Subcutaneous abdominal adipose tissue (tissue), 5 donors: ENCODE measurements around the gene FRAT1.

Experiments used
- H3K27ac ChIP-seq: one replicate; pipeline ENCODE4 v1.7.0; 2013; ENCODE audit warnings: low read depth, mild to moderate bottlenecking, inconsistent platforms, low read length, moderate library complexity
- H3K27me3 ChIP-seq, 5 donors: one replicate each; pipeline ENCODE4 v1.7.0; 2013; ENCODE audit warnings: low read length in 5 of 5, inconsistent platforms in 1 of 5; ENCODE audit not compliant: control insufficient read depth in 5 of 5, insufficient read depth in 4 of 5
- H3K36me3 ChIP-seq, 5 donors: one replicate each; pipeline ENCODE4 v1.7.0; 2013; ENCODE audit warnings: low read length in 5 of 5; ENCODE audit not compliant: control insufficient read depth in 5 of 5, insufficient read depth in 5 of 5
- H3K4me1 ChIP-seq, 5 donors: one replicate each; pipeline ENCODE4 v1.7.0; 2013; ENCODE audit warnings: low read length in 5 of 5, mild to moderate bottlenecking in 3 of 5, moderate library complexity in 1 of 5; ENCODE audit not compliant: control insufficient read depth in 5 of 5, insufficient read depth in 5 of 5
- H3K4me3 ChIP-seq, 5 donors: one replicate each; pipeline ENCODE4 v1.7.0; 2013; ENCODE audit warnings: low read length in 5 of 5, low read depth in 1 of 5
- H3K9ac ChIP-seq, 5 donors: one replicate each; pipeline ENCODE4 v1.7.0; 2013; ENCODE audit warnings: low read length in 5 of 5, mild to moderate bottlenecking in 4 of 5, moderate library complexity in 3 of 5
- H3K9me3 ChIP-seq, 5 donors: one replicate each; pipeline ENCODE4 v1.7.0; 2013; ENCODE audit warnings: low read length in 5 of 5; ENCODE audit not compliant: control insufficient read depth in 5 of 5
- donor health status: healthy.
- donor health status: healthy.
- donor health status: healthy.
- donor health status: healthy.
- donor health status: healthy.

FRAT1 gene

DNA sequence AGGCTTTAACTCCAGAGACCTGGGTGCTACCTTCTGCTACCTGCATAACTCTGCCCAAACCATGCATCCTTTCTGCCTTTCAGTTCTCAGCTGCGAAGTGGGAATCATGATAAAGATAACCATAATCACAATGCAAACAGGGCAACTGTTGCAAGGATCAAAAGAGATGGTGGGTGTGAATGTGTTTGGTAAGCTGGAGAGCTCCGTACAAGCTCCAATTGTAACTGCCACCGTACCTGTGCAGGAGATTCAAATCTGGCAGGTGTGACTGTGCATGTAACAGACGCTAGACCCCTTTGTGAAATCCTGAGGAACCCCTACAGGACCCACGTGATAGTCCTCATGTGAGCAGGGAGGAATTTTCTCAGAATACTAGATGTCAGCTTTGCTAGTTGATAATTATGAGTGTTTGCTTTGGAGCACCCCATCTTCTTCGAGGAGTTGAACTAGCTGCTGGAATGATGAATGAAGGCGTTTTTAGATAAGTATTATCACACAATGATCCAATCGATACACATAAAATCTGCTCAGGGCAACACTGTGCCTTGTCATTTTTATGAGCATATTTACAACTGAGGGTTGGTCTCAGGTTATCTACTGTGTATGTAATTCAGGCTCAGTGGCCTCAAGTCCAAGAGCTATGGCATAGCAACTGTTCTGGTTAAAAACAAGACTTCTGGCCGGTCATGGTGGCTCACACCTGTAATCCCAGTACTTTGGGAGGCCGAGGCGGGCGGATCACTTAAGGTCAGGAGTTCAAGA, 30.9 kb downstream of the FRAT1 start:
- no peak overlapping the region for H3K9ac ChIP-seq
- no peaks in the 10 kb centered on the region for H3K9me3 ChIP-seq
- no peak overlapping the region for H3K4me3 ChIP-seq
- H3K27ac ChIP-seq = no peak overlapping the region
- peaks cover 0 to 7% (median 0%) of the 10 kb centered on the region in 5 donors for H3K36me3 ChIP-seq
- H3K27me3 ChIP-seq = no peaks in the 10 kb centered on the region
- peaks cover 0 to 6% (median 3%) of the 10 kb centered on the region in 5 donors for H3K4me1 ChIP-seq

DNA sequence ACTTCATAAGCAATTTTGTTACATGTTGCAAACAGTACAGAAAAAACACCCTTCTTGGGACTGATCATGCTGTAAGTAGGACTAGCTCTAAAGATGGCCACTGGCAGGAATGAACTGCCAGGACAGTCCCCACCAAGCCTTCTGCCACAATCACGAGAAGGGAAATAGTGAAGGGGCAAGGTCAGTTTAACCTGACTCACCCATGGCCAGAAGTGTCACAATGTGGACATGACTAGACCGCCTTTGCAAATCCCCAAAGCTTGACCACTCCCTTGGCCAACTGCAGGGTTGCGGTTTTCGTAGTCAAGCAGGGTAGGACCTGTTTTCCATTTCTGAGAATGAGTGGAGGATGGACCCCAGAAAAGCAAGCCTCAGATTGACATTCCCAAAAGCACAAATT, 34.9 kb downstream of the FRAT1 start:
- H3K9me3 ChIP-seq = no peaks in the 10 kb centered on the region
- no peak overlapping the region for H3K9ac ChIP-seq
- peaks cover 0 to 31% (median 16%) of the 10 kb centered on the region in 5 donors for H3K36me3 ChIP-seq
- H3K4me3 ChIP-seq = no peak overlapping the region
- peaks cover 3 to 27% (median 14%) of the 10 kb centered on the region in 5 donors for H3K4me1 ChIP-seq
- H3K27ac ChIP-seq = no peak overlapping the region
- no peaks in the 10 kb centered on the region for H3K27me3 ChIP-seq

DNA sequence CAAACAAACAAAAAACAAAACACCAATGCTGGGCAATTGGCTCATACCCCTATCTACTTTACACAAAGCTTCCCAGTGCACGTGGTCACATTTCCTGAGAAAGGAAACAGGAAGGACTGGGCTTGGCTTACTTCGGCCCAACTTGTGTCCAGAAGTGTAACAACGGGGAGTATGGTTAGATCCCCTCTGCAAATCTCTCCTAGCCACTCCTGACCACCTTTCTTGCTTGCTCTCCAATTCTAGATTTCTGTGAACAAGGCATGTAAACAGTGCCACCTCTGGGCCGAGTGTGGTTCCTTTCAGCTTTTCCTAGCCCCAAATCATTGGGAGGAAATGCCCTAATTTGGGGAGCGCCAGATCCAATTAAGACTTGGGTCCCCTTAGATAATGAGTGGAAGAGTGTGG, 36.5 kb downstream of the FRAT1 start:
- H3K9ac ChIP-seq = peak overlapping the region in 1 of 5 donors; percentile 35
- H3K27ac ChIP-seq = no peak overlapping the region
- peaks cover 0 to 47% (median 28%) of the 10 kb centered on the region in 5 donors for H3K36me3 ChIP-seq
- H3K27me3 ChIP-seq = no peaks in the 10 kb centered on the region
- H3K9me3 ChIP-seq = no peaks in the 10 kb centered on the region
- peaks cover 3 to 24% (median 11%) of the 10 kb centered on the region in 5 donors for H3K4me1 ChIP-seq
- H3K4me3 ChIP-seq = peak overlapping the region in 2 of 5 donors; percentile 15 to 48

DNA sequence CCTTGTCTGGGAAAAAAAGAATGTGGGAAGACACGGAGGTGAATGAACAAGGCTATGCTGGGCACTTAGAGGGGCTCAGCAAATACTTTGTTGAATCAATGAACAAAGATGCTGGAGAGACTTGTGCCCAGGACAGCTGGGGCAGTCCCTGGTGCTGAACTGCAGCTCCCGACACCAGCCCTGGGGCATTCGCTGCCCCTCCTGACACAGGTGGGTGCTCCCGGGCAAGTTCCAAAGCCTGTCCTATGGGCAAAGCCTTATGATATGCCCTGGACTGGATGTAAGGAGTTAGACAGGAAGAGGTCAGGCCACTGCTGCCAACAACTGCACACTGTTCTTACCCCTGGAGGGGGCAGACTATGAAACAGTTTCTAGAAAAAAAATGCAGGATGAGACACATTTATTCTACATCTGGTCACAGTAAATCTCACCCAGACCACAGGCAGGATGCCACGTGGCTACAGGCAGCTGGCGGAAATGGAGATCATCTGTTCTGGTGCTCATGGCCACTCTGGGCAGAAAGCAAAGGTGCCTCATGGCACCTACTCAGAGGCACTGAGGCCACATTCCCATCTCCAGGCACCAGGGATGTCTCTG, 37.3 kb downstream of the FRAT1 start:
- Histone ChIP-seq H3K4me1 (peaks cover 3 to 29% (median 17%) of the 10 kb centered on the region in 5 donors), H3K9ac (no peak overlapping the region), H3K36me3 (peaks cover 0 to 49% (median 28%) of the 10 kb centered on the region in 5 donors), H3K27ac (no peak overlapping the region), H3K4me3 (no peak overlapping the region), H3K9me3 (no peaks in the 10 kb centered on the region), H3K27me3 (no peaks in the 10 kb centered on the region)

DNA sequence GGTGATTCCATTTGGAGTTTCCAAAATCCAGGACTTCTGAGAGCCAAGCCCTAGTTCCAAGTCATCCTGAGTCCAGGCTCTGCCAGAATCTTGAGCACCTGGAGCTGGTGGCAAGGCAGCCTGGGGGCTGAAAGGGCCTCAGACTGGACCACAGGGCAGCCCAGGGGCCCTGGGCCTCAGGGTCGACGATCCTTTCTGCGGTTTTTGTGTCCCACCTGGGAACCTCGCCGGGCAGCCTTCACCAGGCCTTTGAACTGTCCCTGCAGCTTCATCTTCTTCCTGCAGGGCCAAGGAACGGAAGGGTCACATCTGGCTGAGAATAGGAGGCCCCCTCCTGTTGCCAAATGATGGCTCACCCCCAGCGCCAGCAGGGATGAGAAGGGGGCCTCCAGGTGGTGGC, 37.8 kb downstream of the FRAT1 start:
- H3K4me1 ChIP-seq = peaks cover 3 to 31% (median 19%) of the 10 kb centered on the region in 5 donors
- no peak overlapping the region for H3K27ac ChIP-seq
- H3K9ac ChIP-seq = no peak overlapping the region
- no peak overlapping the region for H3K4me3 ChIP-seq
- H3K27me3 ChIP-seq = no peaks in the 10 kb centered on the region
- no peaks in the 10 kb centered on the region for H3K9me3 ChIP-seq
- H3K36me3 ChIP-seq = peaks cover 0 to 47% (median 28%) of the 10 kb centered on the region in 5 donors

DNA sequence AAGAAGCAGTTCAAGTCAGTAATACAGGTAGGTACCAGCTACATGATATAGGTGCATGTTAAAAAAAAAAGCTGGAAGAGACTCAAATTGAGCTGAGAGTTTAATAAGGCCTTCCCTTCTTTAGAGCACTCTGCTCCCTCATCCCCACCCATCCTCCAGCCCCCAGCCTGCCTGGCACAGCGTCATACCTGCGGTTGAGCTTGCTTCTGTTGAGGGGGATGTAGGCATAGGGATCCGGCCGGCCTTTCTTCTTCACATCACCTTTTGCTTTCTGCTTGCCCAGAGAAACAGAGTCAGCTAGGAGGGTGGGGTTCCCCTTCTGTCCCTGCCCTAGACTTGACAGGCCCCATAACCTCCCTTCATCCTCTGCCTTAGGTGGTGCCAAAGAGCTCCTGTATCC, 39.3 kb downstream of the FRAT1 start:
- Histone ChIP-seq H3K9me3 (no peaks in the 10 kb centered on the region), H3K4me3 (no peak overlapping the region), H3K36me3 (peaks cover 0 to 58% (median 32%) of the 10 kb centered on the region in 5 donors), H3K4me1 (peaks cover 3 to 31% (median 19%) of the 10 kb centered on the region in 5 donors), H3K9ac (no peak overlapping the region), H3K27ac (no peak overlapping the region), H3K27me3 (no peaks in the 10 kb centered on the region)

DNA sequence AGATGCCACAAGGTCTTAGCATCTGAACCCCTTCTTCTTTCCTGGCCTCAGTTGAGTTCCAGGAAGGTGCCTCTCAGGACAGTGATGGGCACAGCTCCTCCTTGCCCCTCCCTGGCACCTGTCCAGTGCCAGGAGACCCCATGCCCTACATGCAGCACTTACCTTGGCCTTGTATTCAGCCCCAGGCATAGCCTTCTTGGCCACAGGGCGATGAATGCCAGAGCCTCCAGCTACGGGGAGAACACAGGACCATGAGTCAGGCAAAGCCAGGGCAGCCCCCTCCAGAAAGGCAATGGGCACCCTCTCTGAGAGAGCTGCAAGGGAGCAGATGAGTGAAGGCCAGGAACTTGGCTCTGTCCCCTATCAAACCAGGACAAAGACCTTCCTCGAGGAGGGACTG, 39.7 kb downstream of the FRAT1 start:
- no peaks in the 10 kb centered on the region for H3K9me3 ChIP-seq
- H3K27me3 ChIP-seq = no peaks in the 10 kb centered on the region
- no peak overlapping the region for H3K4me3 ChIP-seq
- H3K36me3 ChIP-seq = peaks cover 0 to 62% (median 36%) of the 10 kb centered on the region in 5 donors
- H3K9ac ChIP-seq = no peak overlapping the region
- H3K4me1 ChIP-seq = peaks cover 3 to 31% (median 19%) of the 10 kb centered on the region in 5 donors
- no peak overlapping the region for H3K27ac ChIP-seq

DNA sequence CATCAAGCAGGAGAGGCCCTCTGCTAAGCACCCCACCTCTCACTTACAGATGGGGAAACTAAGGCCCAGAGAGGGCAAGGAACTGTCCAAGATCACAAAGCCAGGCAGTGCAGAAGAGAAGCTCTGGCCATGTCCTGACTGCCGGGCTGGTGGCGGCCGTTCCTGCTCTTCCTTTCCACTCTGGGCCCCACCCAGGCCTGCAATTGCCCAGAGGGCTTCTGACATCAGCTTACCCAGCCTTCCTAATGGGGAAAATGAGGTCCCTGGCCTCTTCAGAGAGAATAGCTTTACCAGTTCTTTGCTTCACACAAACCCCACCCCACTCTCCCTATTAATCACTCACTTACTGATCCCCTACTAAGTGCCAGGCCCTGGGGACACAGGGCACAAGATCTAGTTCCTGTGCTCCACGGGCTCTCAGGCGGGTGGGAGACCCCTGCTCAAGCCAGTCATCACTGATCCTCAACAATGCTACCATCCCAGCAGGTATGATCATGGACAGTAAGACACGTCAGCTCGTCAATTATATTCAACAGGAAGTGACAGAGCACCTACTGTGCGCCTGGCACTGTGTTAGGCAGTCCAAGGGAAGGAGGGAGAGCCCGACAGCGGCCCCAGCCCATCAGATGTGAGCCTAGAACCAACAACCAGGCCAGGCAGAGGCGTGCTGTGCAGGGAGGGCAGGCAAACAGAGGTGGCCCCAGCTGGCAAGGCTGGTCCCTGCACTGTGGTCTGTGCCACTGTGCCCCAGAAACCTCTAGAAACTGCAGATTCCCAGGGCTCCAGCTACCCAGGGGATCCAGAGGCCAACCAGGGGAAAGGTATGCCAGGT, 41.9 kb downstream of the FRAT1 start:
- Histone ChIP-seq H3K9me3 (no peaks in the 10 kb centered on the region), H3K9ac (no peak overlapping the region), H3K36me3 (peaks cover 0 to 74% (median 50%) of the 10 kb centered on the region in 5 donors), H3K4me1 (peaks cover 2 to 33% (median 15%) of the 10 kb centered on the region in 5 donors), H3K27me3 (no peaks in the 10 kb centered on the region), H3K4me3 (no peak overlapping the region), H3K27ac (no peak overlapping the region)

DNA sequence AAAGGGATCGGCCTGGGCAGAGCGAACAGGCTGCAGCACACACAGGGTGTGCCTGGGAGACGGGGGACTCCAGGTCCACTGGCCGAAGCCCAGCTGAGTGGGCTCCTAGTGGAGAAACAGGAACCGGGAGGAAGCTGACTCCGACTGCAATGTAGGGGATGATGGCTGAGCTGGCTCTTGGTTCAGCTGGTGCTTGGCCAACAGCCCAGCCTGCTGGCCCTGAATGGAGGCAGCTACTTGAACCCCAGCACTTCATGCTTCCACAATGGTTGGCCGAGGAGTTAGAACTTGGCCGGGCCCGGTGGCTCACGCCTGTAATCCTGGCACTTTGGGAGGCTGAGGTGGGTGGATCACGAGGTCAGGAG, 42.4 kb downstream of the FRAT1 start:
- Histone ChIP-seq H3K27ac (no peak overlapping the region), H3K4me3 (no peak overlapping the region), H3K36me3 (peaks cover 0 to 74% (median 56%) of the 10 kb centered on the region in 5 donors), H3K9ac (no peak overlapping the region), H3K9me3 (no peaks in the 10 kb centered on the region), H3K27me3 (no peaks in the 10 kb centered on the region), H3K4me1 (peaks cover 0 to 33% (median 14%) of the 10 kb centered on the region in 5 donors)
